Measurements from ENCODE around the gene CA14.

- TF ChIP-seq CTCF (IDR thresholded peaks at IDR 0.05) (no peak), POLR2A (IDR thresholded peaks at IDR 0.05) (no peak)
Observed at GRCh38 chr1:150273311-150273710, 15.7 kb downstream of the CA14 start.

All from body of pancreas (tissue), 4 donors.